HG03378 (cell line): Measurements from ENCODE around the gene CDKN1B.

Experiments used
- ATAC-seq: cut with Tn5 transposase; IDR thresholded peaks from one replicate; pipeline ENCODE4 v1.9.1; 2021; ENCODE audit warnings: mild to moderate bottlenecking, moderate library complexity; ENCODE audit not compliant: unreplicated experiment

The CDKN1B gene

DNA sequence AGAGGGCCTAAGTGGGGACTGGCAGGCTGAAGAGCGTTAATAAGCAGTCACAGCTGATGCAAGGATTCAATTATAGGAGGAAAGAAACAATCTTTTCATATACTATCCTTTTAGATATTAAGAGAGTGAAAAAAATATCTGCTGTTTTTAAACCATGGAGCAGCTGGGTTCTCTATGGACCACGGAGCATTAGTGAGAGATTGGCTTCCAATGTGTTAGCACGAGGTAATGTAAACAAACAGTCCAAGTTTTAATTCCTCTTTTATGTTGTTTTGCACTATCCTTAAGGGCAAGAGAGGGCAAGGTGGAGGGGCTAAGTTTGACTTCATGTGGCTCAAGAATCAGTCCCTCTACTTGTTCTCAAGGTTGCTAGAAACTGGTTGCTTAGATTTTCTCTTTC, 30.9 kb downstream of the CDKN1B start:
- no peak for ATAC-seq

DNA sequence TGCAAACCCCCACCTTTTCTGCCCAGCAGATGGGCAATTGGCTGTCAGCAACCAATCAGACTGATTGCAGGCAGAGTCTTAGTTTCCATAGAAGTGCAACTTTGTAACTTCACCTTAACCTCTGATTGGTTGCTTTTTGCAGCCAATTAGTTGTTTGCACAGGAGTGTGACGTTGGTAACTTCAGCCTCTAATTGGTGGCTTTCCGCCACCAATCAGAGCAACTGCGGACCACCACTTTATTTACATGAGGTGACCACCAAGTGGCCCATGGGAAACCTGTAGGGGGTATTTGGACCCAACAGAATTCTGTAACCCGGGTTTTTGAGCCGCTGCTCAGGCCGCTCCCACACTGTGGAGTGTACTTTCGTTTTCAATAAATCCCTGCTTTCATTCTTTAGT, 32.3 kb downstream of the CDKN1B start:
- no peak for ATAC-seq

DNA sequence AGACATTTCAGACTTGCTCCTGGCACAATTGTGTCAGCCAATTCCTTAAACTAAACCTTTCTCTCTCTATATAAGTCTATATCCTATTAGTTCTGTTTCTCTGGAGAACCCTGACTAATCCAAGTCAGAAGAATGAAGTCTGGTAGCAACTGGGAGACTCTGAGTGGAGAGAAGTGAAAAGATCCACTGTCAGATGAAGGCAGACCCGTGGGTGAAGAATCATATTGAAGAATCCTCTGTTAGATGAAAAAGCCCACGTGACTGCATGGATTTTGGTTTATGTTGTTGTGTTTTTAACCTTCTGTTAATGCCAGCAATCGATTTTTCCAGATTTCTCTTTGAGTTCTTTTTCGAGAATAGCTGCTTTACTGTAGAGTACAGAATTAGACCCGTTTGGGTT, 38.8 kb downstream of the CDKN1B start:
- no peak for ATAC-seq

DNA sequence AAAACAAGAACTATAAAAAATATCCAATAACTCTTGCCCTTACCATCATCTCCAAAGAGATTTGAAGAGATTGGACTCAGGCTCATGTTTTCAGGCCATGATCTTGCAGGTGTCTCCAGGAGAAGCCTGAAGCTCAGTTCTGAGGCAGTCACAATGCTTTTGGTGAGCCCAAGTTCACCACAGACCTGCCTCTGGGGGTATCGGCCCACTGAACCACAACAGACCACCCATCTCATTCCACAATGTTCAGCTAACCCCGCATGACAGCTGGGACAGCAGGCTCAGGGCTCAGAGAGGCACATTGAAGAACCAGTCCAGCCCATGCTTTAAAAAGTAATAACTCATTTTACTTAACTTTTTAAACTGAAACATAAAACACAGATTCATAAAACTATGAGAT, 40.0 kb downstream of the CDKN1B start:
- ATAC-seq = no peak

DNA sequence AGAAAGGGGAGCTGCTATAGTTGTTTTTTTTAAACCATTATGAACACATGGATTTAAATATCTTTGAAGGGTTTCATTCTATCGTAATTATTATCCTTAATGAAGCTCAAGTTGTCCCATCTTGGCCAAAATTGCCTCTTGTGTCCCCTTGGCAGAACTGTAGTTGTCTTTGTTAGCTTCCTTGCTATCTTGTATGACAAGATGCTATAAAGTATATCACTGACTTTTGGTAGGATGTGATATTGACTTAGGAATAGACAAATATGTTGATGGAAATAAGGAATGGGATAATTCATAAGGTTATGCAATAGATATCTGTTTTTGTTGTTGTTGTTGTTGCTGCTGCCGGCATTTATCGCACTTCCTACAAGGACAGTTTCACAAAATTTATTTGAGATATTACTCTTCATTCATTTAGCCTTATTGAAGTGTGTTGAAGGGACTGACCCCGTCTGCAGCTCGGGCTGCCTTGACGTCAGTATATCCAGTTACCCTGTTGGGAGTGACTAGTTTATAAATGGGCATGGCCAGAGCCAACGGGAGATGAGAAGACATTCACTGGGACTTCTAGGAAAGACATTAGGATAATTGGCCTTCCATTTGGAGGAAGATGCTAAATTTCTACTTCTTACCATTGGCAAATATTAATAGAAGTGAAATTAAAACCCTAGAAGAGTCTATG, 42.2 kb downstream of the CDKN1B start:
- ATAC-seq = no peak

DNA sequence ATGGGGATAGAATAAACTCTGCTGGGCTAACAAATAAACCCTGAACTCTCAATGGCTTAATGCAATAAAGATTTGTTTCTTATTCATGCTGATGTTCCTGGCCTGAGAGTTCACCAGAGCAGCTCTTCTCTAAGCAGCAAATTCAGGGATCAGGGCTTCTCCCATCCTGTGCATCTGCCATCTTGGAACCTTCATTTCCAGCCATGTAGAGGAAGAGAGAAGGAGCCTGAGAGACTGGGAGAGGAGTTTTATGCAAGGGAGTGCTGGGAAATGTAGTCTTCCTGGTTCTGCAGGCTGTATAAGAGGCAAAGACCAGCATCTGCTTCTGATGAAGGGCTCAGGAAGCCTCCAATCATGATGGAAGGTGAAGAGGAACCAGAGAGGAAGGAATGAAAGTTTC, 47.7 kb downstream of the CDKN1B start:
- ATAC-seq = no peak

DNA sequence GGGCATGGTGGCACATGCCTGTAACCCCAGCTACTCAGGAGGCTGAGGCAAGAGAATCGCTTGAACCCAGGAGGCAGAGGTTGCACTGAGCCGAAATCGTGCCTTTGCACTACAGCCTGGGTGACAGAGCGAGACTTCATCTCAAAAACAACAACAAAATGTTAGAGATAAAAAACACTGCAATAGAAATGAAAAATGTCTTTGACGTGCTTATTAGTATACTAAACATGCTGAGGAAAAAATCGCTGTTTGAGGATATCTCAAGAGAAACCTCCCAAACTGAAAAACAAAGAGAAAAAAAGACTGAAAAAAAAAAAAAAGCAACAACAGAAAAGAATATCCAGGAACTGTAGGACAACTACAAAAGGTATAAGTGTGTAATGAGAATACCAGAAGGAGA, 53.1 kb downstream of the CDKN1B start:
- ATAC-seq = no peak
